ENCODE measurements around the gene GDF10. TPM values are rescaled to one million over a fixed set of nuclear protein-coding genes. Genes with fewer than 3 reads are reported as not detected.

GDF10 gene
- polyA plus RNA-seq, 1 of the 3 experiments (the other 2 are of a cell fraction): 0.02 TPM

- TF ChIP-seq ZBTB33 (IDR thresholded peaks at IDR 0.05; ENCODE audit: borderline replicate concordance, low read depth) (no peak), RFX5 (IDR thresholded peaks at IDR 0.05; ENCODE audit: low read length) (no peak), CHD2 (IDR thresholded peaks at IDR 0.05; ENCODE audit: low read length, partially characterized antibody) (no peak), REST (IDR thresholded peaks at IDR 0.05; ENCODE audit: low read depth, low read length) (no peak)
These were observed 48.2 kb downstream of the GDF10 start, which contains the start of gene RBP3 (continued) for GRCh38 chr10:47348138-47348651.

GRCh38 chr10:47348661-47349470, 48.9 kb downstream of the GDF10 start:
- TF ChIP-seq MXI1 (IDR thresholded peaks at IDR 0.05; ENCODE audit: low read depth, low read length) (no peak), FOXJ3 (CRISPR knock-in tag; IDR thresholded peaks at IDR 0.05) (no peak), ZBTB33 (IDR thresholded peaks at IDR 0.05; ENCODE audit: borderline replicate concordance, low read depth) (no peak), RXRA (IDR thresholded peaks at IDR 0.05; ENCODE audit: borderline replicate concordance, low read depth) (no peak), USF2 (IDR thresholded peaks at IDR 0.05; ENCODE audit: borderline replicate concordance, low read depth, low read length) (no peak), TAF1 (IDR thresholded peaks at IDR 0.05; ENCODE audit: borderline replicate concordance, low read depth, low read length) (no peak), TCF12 (IDR thresholded peaks at IDR 0.05) (no peak), SMC3 (IDR thresholded peaks at IDR 0.05; ENCODE audit: low read depth, low read length) (no peak), SIN3A (IDR thresholded peaks at IDR 0.05; ENCODE audit: borderline replicate concordance, low read depth, low read length) (no peak), RFX5 (IDR thresholded peaks at IDR 0.05; ENCODE audit: low read length) (no peak)
- POLR2A ChIA-PET: no interaction called here
- H3K4me3 ChIP-seq (ENCODE audit: low read depth in 2 of 2, low read length in 1 of 2): no peak overlapping the region
- peak; percentile 41 for DNase-seq
- peaks cover 0 to 33% of the 10 kb centered on the region in 2 experiments; a peak in 2 of 4 replicates for H3K4me1 ChIP-seq (ENCODE audit: control insufficient read depth in 1 of 2, insufficient read depth in 2 of 2, low read depth in 1 of 2, low read length in 1 of 2)
- no peak overlapping the region for H3K4me2 ChIP-seq
- 69% methylated on average over 20 of the region's 36 CpGs for WGBS (ENCODE audit: low lambda C conversion rate)
- no peaks in the 10 kb centered on the region for H3F3A ChIP-seq (replicated peaks; ENCODE audit: insufficient read depth)
- H3K79me2 ChIP-seq (ENCODE audit: insufficient read depth): no peaks in the 10 kb centered on the region
- no peak overlapping the region for H3K9ac ChIP-seq
- no peaks in the 10 kb centered on the region for H3K9me3 ChIP-seq
- H4K20me1 ChIP-seq (ENCODE audit: insufficient read depth): no peaks in the 10 kb centered on the region
- CTCF ChIA-PET: interaction anchor here (0.9 to 5.2 kb wide), 4 partner anchors 9 to 53 kb away, joined by 3 to 23 read pairs (median 13); no protein-coding TSS in a partner anchor
- H3K9me2 ChIP-seq: no peaks in the 10 kb centered on the region
- H2AFZ ChIP-seq (ENCODE audit: low read depth): no peak overlapping the region
- H3K27me3 ChIP-seq (ENCODE audit: insufficient read depth): peaks cover 32% of the 10 kb centered on the region
- no peaks in the 10 kb centered on the region for H3K36me3 ChIP-seq (replicated peaks in 1 of 2; ENCODE audit: control insufficient read depth in 1 of 2, insufficient read depth in 2 of 2, low read length in 1 of 2)
- peak overlapping the region in 1 of 2 experiments; percentile 85; a peak in 2 of 4 replicates for H3K27ac ChIP-seq (ENCODE audit: low read depth in 2 of 2, low read length in 1 of 2)
